ENCODE results near the gene CEACAM19.

Gene CEACAM19

GRCh38 chr19:44725684-44726083 lies 54.4 kb downstream of the CEACAM19 start:
- no peak for DNase-seq

- no peak for DNase-seq
Measured at GRCh38 chr19:44726465-44726864, 55.2 kb downstream of the CEACAM19 start.

GRCh38 chr19:44728178-44728577 lies 56.9 kb downstream of the CEACAM19 start:
- DNase-seq = no peak

GRCh38 chr19:44729516-44730033 lies 58.3 kb downstream of the CEACAM19 start:
- DNase-seq = no peak

GRCh38 chr19:44731081-44731480 lies 59.8 kb downstream of the CEACAM19 start:
- no peak for DNase-seq

GRCh38 chr19:44731622-44732021 lies 60.3 kb downstream of the CEACAM19 start:
- no peak for DNase-seq

GRCh38 chr19:44732235-44733014 lies 61.1 kb downstream of the CEACAM19 start:
- DNase-seq = no peak
